ENCODE measurements around the gene HSPA12B.
A peak's percentile ranks its signal among the peaks of the same experiment; 100 is the strongest.

HSPA12B gene

GRCh38 chr20:3710011-3710466, 22.4 kb upstream of the HSPA12B start:
- no peak for DNase-seq
- H3K4me1 Mint-ChIP-seq (ENCODE audit: low read depth in 2 of 2): peaks cover 6 to 8% of the 10 kb centered on the region in 2 donors

GRCh38 chr20:3710703-3711483, 21.6 kb upstream of the HSPA12B start:
- Mint-ChIP-seq H3K27me3 (peaks cover 17 to 44% of the 10 kb centered on the region in 2 donors), H3K4me3 (no peak overlapping the region), H3K27ac (no peak overlapping the region), H3K9me3 (no peaks in the 10 kb centered on the region), H3K4me1 (ENCODE audit: low read depth in 2 of 2) (peaks cover 6 to 8% of the 10 kb centered on the region in 2 donors), H3K36me3 (ENCODE audit: insufficient read depth) (no peaks in the 10 kb centered on the region)
- DNase-seq (peak; percentile 77 to 80 (median 78)), ATAC-seq (replicated peaks) (peak; percentile 66)

More at GRCh38 chr20:3710011-3710466, 22.4 kb upstream of the HSPA12B start:
- Mint-ChIP-seq H3K27me3 (peaks cover 17 to 49% of the 10 kb centered on the region in 2 donors), H3K27ac (no peak overlapping the region), H3K9me3 (no peaks in the 10 kb centered on the region), H3K4me3 (no peak overlapping the region), H3K36me3 (ENCODE audit: insufficient read depth) (no peaks in the 10 kb centered on the region)
- no peak for ATAC-seq (replicated peaks)

- no peak overlapping the region for H3K27ac Mint-ChIP-seq
- H3K4me1 Mint-ChIP-seq (ENCODE audit: low read depth in 2 of 2): peaks cover 6 to 8% of the 10 kb centered on the region in 2 donors
- H3K4me3 Mint-ChIP-seq: no peak overlapping the region
- ATAC-seq (replicated peaks): no peak
- H3K36me3 Mint-ChIP-seq (ENCODE audit: insufficient read depth): no peaks in the 10 kb centered on the region
- no peak for DNase-seq
- no peaks in the 10 kb centered on the region for H3K9me3 Mint-ChIP-seq
- peaks cover 18 to 44% of the 10 kb centered on the region in 2 donors for H3K27me3 Mint-ChIP-seq
Measured at GRCh38 chr20:3711484-3711941, 21.0 kb upstream of the HSPA12B start.

- Mint-ChIP-seq H3K27ac (no peak within 1 kb of the TSS), H3K4me1 (ENCODE audit: low read depth in 2 of 2) (peaks cover 6 to 8% of the 10 kb centered on the region in 2 donors), H3K4me3 (no peak within 1 kb of the TSS), H3K36me3 (ENCODE audit: insufficient read depth) (no peaks in the 10 kb centered on the region), H3K9me3 (no peaks in the 10 kb centered on the region), H3K27me3 (peaks cover 25 to 51% of the 10 kb centered on the region in 2 donors)
- no peak for ATAC-seq (replicated peaks)
- DNase-seq: no peak
Measured at GRCh38 chr20:3712279-3712873, 20.1 kb upstream of the HSPA12B start, which contains the start of gene SIGLEC1. TSS of gene SIGLEC1 (minus strand) at chr20:3712600. CDS start at chr20:3707128, 5,472 bp downstream.

- DNase-seq (no peak), ATAC-seq (replicated peaks) (no peak)
- Mint-ChIP-seq H3K4me1 (ENCODE audit: low read depth in 2 of 2) (peaks cover under 1 to 4% of the 10 kb centered on the region in 2 donors), H3K27ac (no peak overlapping the region), H3K36me3 (ENCODE audit: insufficient read depth) (no peaks in the 10 kb centered on the region), H3K4me3 (no peak overlapping the region), H3K27me3 (peaks cover 30 to 52% of the 10 kb centered on the region in 2 donors), H3K9me3 (no peaks in the 10 kb centered on the region)
Measured at GRCh38 chr20:3714092-3714491, 18.4 kb upstream of the HSPA12B start.

GRCh38 chr20:3716195-3716834, 16.2 kb upstream of the HSPA12B start:
- Mint-ChIP-seq H3K27ac (peak overlapping the region in 1 of 2 donors; percentile 39), H3K27me3 (peaks cover 47 to 63% of the 10 kb centered on the region in 2 donors)

GRCh38 chr20:3719046-3719445, 13.4 kb upstream of the HSPA12B start:
- no peak for DNase-seq
- peaks cover 49 to 66% of the 10 kb centered on the region in 2 donors for H3K27me3 Mint-ChIP-seq
- H3K27ac Mint-ChIP-seq: no peak overlapping the region
- peaks cover 0 to 1% of the 10 kb centered on the region in 2 donors for H3K4me1 Mint-ChIP-seq (ENCODE audit: low read depth in 2 of 2)
- no peaks in the 10 kb centered on the region for H3K9me3 Mint-ChIP-seq
- no peak for ATAC-seq (replicated peaks)
- H3K36me3 Mint-ChIP-seq (ENCODE audit: insufficient read depth): peaks cover 3% of the 10 kb centered on the region
- no peak overlapping the region for H3K4me3 Mint-ChIP-seq

More at GRCh38 chr20:3716195-3716834, 16.2 kb upstream of the HSPA12B start:
- peaks cover 0 to 1% of the 10 kb centered on the region in 2 donors for H3K4me1 Mint-ChIP-seq (ENCODE audit: low read depth in 2 of 2)
- DNase-seq (peak in 2 of 3 experiments; percentile 11 to 17), ATAC-seq (replicated peaks) (peak; percentile 58)
- no peak overlapping the region for H3K4me3 Mint-ChIP-seq
- H3K9me3 Mint-ChIP-seq: no peaks in the 10 kb centered on the region
- peaks cover 3% of the 10 kb centered on the region for H3K36me3 Mint-ChIP-seq (ENCODE audit: insufficient read depth)

- Mint-ChIP-seq H3K27ac (no peak overlapping the region), H3K9me3 (no peaks in the 10 kb centered on the region), H3K27me3 (peaks cover 59 to 73% of the 10 kb centered on the region in 2 donors), H3K4me1 (ENCODE audit: low read depth in 2 of 2) (peaks cover 0 to 1% of the 10 kb centered on the region in 2 donors), H3K36me3 (ENCODE audit: insufficient read depth) (peaks cover 3% of the 10 kb centered on the region), H3K4me3 (no peak overlapping the region)
- DNase-seq: no peak
- no peak for ATAC-seq (replicated peaks)
Measured at GRCh38 chr20:3720068-3720467, 12.4 kb upstream of the HSPA12B start.

GRCh38 chr20:3720626-3721025, 11.9 kb upstream of the HSPA12B start:
- H3K27me3 Mint-ChIP-seq: peaks cover 60 to 77% of the 10 kb centered on the region in 2 donors
- H3K4me3 Mint-ChIP-seq: no peak overlapping the region
- H3K4me1 Mint-ChIP-seq (ENCODE audit: low read depth in 2 of 2): peaks cover 0 to 1% of the 10 kb centered on the region in 2 donors
- no peak overlapping the region for H3K27ac Mint-ChIP-seq
- H3K36me3 Mint-ChIP-seq (ENCODE audit: insufficient read depth): peaks cover 3% of the 10 kb centered on the region
- no peak for ATAC-seq (replicated peaks)
- no peak for DNase-seq
- no peaks in the 10 kb centered on the region for H3K9me3 Mint-ChIP-seq

GRCh38 chr20:3721912-3722311, 10.6 kb upstream of the HSPA12B start:
- Mint-ChIP-seq H3K27ac (no peak overlapping the region), H3K9me3 (no peaks in the 10 kb centered on the region), H3K4me1 (ENCODE audit: low read depth in 2 of 2) (peaks cover 0 to 1% of the 10 kb centered on the region in 2 donors), H3K4me3 (no peak overlapping the region), H3K27me3 (peaks cover 64 to 75% of the 10 kb centered on the region in 2 donors), H3K36me3 (ENCODE audit: insufficient read depth) (peaks cover 3% of the 10 kb centered on the region)
- ATAC-seq (replicated peaks) (no peak), DNase-seq (no peak)

GRCh38 chr20:3723284-3723683, 9.2 kb upstream of the HSPA12B start:
- H3K27me3 Mint-ChIP-seq: peaks cover 65 to 75% of the 10 kb centered on the region in 2 donors

GRCh38 chr20:3724356-3724755, 8.1 kb upstream of the HSPA12B start:
- DNase-seq (no peak), ATAC-seq (replicated peaks) (no peak)
- Mint-ChIP-seq H3K4me3 (no peak overlapping the region), H3K27ac (no peak overlapping the region), H3K27me3 (peaks cover 68 to 80% of the 10 kb centered on the region in 2 donors), H3K9me3 (no peaks in the 10 kb centered on the region), H3K4me1 (ENCODE audit: low read depth in 2 of 2) (peaks cover 0 to 1% of the 10 kb centered on the region in 2 donors), H3K36me3 (ENCODE audit: insufficient read depth) (peaks cover 3% of the 10 kb centered on the region)

More at GRCh38 chr20:3723284-3723683, 9.2 kb upstream of the HSPA12B start:
- Mint-ChIP-seq H3K36me3 (ENCODE audit: insufficient read depth) (peaks cover 3% of the 10 kb centered on the region), H3K4me3 (no peak overlapping the region), H3K9me3 (no peaks in the 10 kb centered on the region), H3K4me1 (ENCODE audit: low read depth in 2 of 2) (peaks cover 0 to 1% of the 10 kb centered on the region in 2 donors), H3K27ac (no peak overlapping the region)
- DNase-seq: no peak
- no peak for ATAC-seq (replicated peaks)

GRCh38 chr20:3727401-3728021, 5.0 kb upstream of the HSPA12B start:
- DNase-seq: no peak
- Mint-ChIP-seq H3K27me3 (peaks cover 68 to 82% of the 10 kb centered on the region in 2 donors), H3K4me1 (ENCODE audit: low read depth in 2 of 2) (peaks cover 0 to 3% of the 10 kb centered on the region in 2 donors), H3K27ac (no peak overlapping the region), H3K9me3 (no peaks in the 10 kb centered on the region), H3K36me3 (ENCODE audit: insufficient read depth) (no peaks in the 10 kb centered on the region), H3K4me3 (no peak overlapping the region)
- no peak for ATAC-seq (replicated peaks)
